GM18873 (cell line): ENCODE measurements around the gene LIN37.
A peak's percentile ranks its signal among the peaks of the same experiment; 100 is the strongest.

Experiments used
- ATAC-seq: cut with Tn5 transposase; IDR thresholded peaks from one replicate; pipeline ENCODE4 v1.9.1; 2021; ENCODE audit warnings: mild to moderate bottlenecking, moderate library complexity, moderate number of reproducible peaks; ENCODE audit not compliant: unreplicated experiment, low FRiP score

LIN37 gene

GRCh38 chr19:35748106-35749020 is at the start of gene LIN37:
Gene LIN37, plus strand, starts transcription at chr19:35748576. Its CDS starts 149 bp downstream, at chr19:35748725.
- ATAC-seq, result peak; percentile 79

- ATAC-seq, result peak; percentile 89
These were observed 46.0 kb upstream of the LIN37 start for GRCh38 chr19:35702223-35703012.

GRCh38 chr19:35703343-35703742 is 45.0 kb upstream of the LIN37 start:
- no peak for ATAC-seq

- no peak for ATAC-seq
These were observed 44.2 kb upstream of the LIN37 start, which contains the start of gene ZBTB32 for GRCh38 chr19:35704218-35704617. Gene ZBTB32, plus strand, starts transcription at chr19:35704558. Its CDS starts 10,069 bp downstream, at chr19:35714627.

GRCh38 chr19:35708391-35708790 is 40.0 kb upstream of the LIN37 start:
- no peak for ATAC-seq

GRCh38 chr19:35710784-35711723 is 37.3 kb upstream of the LIN37 start:
- no peak for ATAC-seq

GRCh38 chr19:35712567-35713505 is 35.5 kb upstream of the LIN37 start:
- no peak for ATAC-seq

- no peak for ATAC-seq
These were observed 34.9 kb upstream of the LIN37 start for GRCh38 chr19:35713506-35713850.

GRCh38 chr19:35713904-35714495 is 34.4 kb upstream of the LIN37 start:
- no peak for ATAC-seq

GRCh38 chr19:35714601-35715354 is 33.6 kb upstream of the LIN37 start:
- no peak for ATAC-seq

- no peak for ATAC-seq
These were observed 33.0 kb upstream of the LIN37 start for GRCh38 chr19:35715355-35715809.

- ATAC-seq, result peak; percentile 11
These were observed 32.2 kb upstream of the LIN37 start for GRCh38 chr19:35715981-35716800.

- ATAC-seq, result peak; percentile 44
These were observed 31.3 kb upstream of the LIN37 start for GRCh38 chr19:35716801-35717664.

- ATAC-seq, result no peak
These were observed 30.6 kb upstream of the LIN37 start, which contains the start of gene KMT2B for GRCh38 chr19:35717665-35718344. Gene KMT2B, plus strand, starts transcription at chr19:35718003. Its CDS starts 16 bp downstream, at chr19:35718019.

GRCh38 chr19:35718345-35719041 is 29.9 kb upstream of the LIN37 start:
- no peak for ATAC-seq
